Chondrocyte (in vitro differentiated cells): Measurements from ENCODE around the gene CALR. TPM values are rescaled to one million over a fixed set of nuclear protein-coding genes. Genes with fewer than 3 reads are reported as not detected.

Experiments used
- DNase-seq: peaks from one replicate; pipeline ENCODE4 v3.0.0; 2021; ENCODE audit warnings: mixed read lengths, low spot score
- H3K27ac Mint-ChIP-seq: one replicate; pipeline ENCODE4 v1.8.0; 2021; ENCODE audit warnings: mild to moderate bottlenecking, moderate library complexity, mixed read lengths; ENCODE audit not compliant: unreplicated experiment
- H3K27me3 Mint-ChIP-seq: 2 replicates; pipeline ENCODE4 v1.8.0; 2021; ENCODE audit warnings: low read depth, mixed read lengths
- H3K36me3 Mint-ChIP-seq: 2 replicates; pipeline ENCODE4 v1.8.0; 2021; ENCODE audit warnings: low read depth, mixed read lengths
- H3K4me1 Mint-ChIP-seq: 2 replicates; pipeline ENCODE4 v1.8.0; 2021; ENCODE audit warnings: low read depth, mild to moderate bottlenecking, mixed read lengths
- H3K4me3 Mint-ChIP-seq: one replicate; pipeline ENCODE4 v1.8.0; 2021; ENCODE audit warnings: mild to moderate bottlenecking, moderate library complexity, mixed read lengths; ENCODE audit not compliant: unreplicated experiment
- H3K9me3 Mint-ChIP-seq: 2 replicates; pipeline ENCODE4 v1.8.0; 2021; ENCODE audit warnings: low read depth, mixed read lengths
- total RNA-seq: library from RNA; stranded (reverse); gene quantifications from 3 replicates; pipeline ENCODE4 v1.2.1, GENCODE V29; 2021
- TF ChIP-seq, protein P1 (sequence below): fragments of 200-600 bp; sonication (generic); IDR thresholded peaks from 2 replicates; pipeline ENCODE4 v1.5.0; 2021; ENCODE audit warnings: antibody characterized with exemption, mild to moderate bottlenecking, moderate library complexity

The CALR gene
- total RNA-seq, 1 donor from 2014 or later, result 1,165 TPM

DNA sequence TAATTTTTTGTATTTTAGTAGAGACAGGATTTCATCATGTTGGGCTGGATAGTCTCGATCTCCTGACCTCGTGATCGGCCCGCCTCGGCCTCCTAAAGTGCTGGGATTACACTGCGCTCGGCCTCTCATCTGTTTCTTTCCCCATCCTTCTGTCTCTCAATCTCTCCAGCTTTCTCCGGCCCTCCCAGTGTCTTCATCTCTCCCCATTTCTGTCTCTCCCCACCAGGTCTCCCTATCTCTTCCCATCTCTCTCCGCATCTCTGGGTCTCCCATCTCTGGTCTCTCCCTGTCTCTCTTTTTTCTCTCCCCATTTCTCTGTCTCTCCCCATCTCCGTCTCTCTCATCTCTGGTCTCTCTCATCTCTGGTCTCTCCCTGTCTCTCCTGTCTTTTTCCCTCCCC is 44.7 kb downstream of the CALR start:
- no peaks in the 10 kb centered on the region for H3K36me3 Mint-ChIP-seq
- H3K4me3 Mint-ChIP-seq, result no peak overlapping the region
- DNase-seq, result no peak
- H3K27ac Mint-ChIP-seq, result no peak overlapping the region
- TF ChIP-seq, protein P1, sequence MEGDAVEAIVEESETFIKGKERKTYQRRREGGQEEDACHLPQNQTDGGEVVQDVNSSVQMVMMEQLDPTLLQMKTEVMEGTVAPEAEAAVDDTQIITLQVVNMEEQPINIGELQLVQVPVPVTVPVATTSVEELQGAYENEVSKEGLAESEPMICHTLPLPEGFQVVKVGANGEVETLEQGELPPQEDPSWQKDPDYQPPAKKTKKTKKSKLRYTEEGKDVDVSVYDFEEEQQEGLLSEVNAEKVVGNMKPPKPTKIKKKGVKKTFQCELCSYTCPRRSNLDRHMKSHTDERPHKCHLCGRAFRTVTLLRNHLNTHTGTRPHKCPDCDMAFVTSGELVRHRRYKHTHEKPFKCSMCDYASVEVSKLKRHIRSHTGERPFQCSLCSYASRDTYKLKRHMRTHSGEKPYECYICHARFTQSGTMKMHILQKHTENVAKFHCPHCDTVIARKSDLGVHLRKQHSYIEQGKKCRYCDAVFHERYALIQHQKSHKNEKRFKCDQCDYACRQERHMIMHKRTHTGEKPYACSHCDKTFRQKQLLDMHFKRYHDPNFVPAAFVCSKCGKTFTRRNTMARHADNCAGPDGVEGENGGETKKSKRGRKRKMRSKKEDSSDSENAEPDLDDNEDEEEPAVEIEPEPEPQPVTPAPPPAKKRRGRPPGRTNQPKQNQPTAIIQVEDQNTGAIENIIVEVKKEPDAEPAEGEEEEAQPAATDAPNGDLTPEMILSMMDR, result no peak
- peaks cover 10% of the 10 kb centered on the region for H3K4me1 Mint-ChIP-seq
- H3K9me3 Mint-ChIP-seq, result no peaks in the 10 kb centered on the region
- H3K27me3 Mint-ChIP-seq, result no peaks in the 10 kb centered on the region

- no peak for DNase-seq
- H3K27ac Mint-ChIP-seq, result no peak overlapping the region
- H3K4me3 Mint-ChIP-seq, result no peak overlapping the region
- no peaks in the 10 kb centered on the region for H3K9me3 Mint-ChIP-seq
- TF ChIP-seq, protein P1, result peak; percentile 98
- H3K27me3 Mint-ChIP-seq, result no peaks in the 10 kb centered on the region
- peaks cover 9% of the 10 kb centered on the region for H3K4me1 Mint-ChIP-seq
- no peaks in the 10 kb centered on the region for H3K36me3 Mint-ChIP-seq
These were observed 45.2 kb downstream of the CALR start for GRCh38 chr19:12983542-12984142.

DNA sequence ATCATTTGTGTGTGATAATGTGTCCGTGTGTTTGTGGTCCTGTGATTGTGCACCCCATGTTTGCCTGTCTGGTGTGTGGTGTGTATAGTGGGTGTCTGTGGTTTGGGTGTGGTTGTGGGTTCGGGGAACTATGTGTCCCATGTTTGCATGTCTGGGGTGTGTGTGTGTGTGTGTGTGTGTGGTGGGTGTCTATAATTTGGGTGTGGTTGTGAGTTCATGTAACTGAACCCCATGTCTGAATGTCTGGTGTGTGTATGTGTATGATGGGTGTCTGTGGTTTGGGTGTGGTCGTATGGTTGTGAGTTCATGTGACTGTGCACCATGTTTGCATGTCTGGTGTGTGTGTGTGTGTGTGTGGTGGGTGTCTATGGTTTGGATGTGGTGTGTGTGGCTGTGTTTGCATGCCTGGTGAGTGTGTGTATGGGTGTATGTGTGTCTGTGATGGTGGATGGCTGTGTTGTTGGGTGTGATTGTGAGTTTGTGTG is 45.8 kb downstream of the CALR start:
- no peak for DNase-seq
- peaks cover 9% of the 10 kb centered on the region for H3K4me1 Mint-ChIP-seq
- no peak overlapping the region for H3K4me3 Mint-ChIP-seq
- no peaks in the 10 kb centered on the region for H3K9me3 Mint-ChIP-seq
- H3K27me3 Mint-ChIP-seq, result no peaks in the 10 kb centered on the region
- no peaks in the 10 kb centered on the region for H3K36me3 Mint-ChIP-seq
- TF ChIP-seq, protein P1, result no peak
- H3K27ac Mint-ChIP-seq, result no peak overlapping the region

DNA sequence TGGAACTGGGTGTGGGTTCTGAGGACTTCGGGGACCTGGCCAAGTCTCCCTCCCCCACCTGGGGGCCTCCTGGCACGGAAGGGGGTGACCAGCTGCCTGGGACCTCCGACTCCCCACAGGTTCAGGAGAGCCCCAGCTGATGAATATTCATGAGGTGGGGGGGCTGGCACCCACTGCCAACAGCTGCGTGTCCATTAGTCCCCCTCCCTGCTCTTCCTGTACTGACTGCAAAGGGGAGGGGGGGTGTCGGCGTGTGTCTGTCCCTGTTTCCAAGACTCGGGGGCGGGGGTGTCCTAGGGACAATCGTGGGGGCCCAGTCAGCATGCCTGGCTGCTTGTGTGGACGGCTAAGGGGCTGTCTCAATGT is 46.3 kb downstream of the CALR start:
- TF ChIP-seq, protein P1, result no peak
- H3K4me1 Mint-ChIP-seq, result peaks cover 9% of the 10 kb centered on the region
- H3K4me3 Mint-ChIP-seq, result no peak overlapping the region
- H3K27ac Mint-ChIP-seq, result peak overlapping the region; percentile 81
- H3K9me3 Mint-ChIP-seq, result no peaks in the 10 kb centered on the region
- H3K27me3 Mint-ChIP-seq, result no peaks in the 10 kb centered on the region
- no peak for DNase-seq
- H3K36me3 Mint-ChIP-seq, result no peaks in the 10 kb centered on the region

GRCh38 chr19:12985049-12985776 is 46.8 kb downstream of the CALR start:
- Mint-ChIP-seq H3K9me3 (no peaks in the 10 kb centered on the region), H3K27me3 (no peaks in the 10 kb centered on the region), H3K27ac (peak overlapping the region; percentile 81), H3K4me3 (no peak overlapping the region), H3K4me1 (peaks cover 9% of the 10 kb centered on the region), H3K36me3 (no peaks in the 10 kb centered on the region)
- TF ChIP-seq, protein P1, result peak; percentile 24
- no peak for DNase-seq
